ENCODE data around the gene OLFML1.

DNA sequence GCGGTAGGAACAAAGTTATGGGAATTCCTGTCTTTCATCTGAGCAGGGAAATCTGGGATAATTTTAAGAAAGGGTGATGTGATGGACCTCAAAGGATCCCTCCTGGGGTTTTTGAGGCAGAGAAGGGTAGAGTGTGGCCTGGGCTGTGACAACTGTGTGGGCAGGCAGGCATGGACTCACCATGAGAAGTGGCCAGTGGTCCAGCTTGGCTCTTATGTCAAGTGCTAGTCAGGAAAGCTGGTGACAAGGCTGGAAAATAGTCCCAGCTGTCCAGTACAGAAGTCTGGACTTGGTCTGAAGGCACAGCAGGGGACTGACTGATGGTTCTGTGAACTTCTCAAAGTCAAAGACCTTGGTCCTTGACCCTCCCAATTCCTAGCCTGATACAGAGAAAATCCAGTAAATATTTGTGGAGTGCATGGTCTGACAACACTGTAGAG lies 30.2 kb downstream of the OLFML1 start:
- no peak for TF ChIP-seq TAF1 (IDR thresholded peaks at IDR 0.05; ENCODE audit: low read depth, low read length)
- TF ChIP-seq POLR2A (IDR thresholded peaks at IDR 0.05; ENCODE audit: low read depth, low read length): no peak
- no peak for TF ChIP-seq POLR2AphosphoS5 (IDR thresholded peaks at IDR 0.05; ENCODE audit: low read depth, low read length)
